ENCODE measurements around the gene IL1RAPL1.

The IL1RAPL1 gene

GRCh38 chrX:29143356-29143755 is 556.1 kb downstream of the IL1RAPL1 start:
- no peak for DNase-seq

- DNase-seq: no peak
Observed at GRCh38 chrX:29143756-29144155, 556.5 kb downstream of the IL1RAPL1 start.

DNA sequence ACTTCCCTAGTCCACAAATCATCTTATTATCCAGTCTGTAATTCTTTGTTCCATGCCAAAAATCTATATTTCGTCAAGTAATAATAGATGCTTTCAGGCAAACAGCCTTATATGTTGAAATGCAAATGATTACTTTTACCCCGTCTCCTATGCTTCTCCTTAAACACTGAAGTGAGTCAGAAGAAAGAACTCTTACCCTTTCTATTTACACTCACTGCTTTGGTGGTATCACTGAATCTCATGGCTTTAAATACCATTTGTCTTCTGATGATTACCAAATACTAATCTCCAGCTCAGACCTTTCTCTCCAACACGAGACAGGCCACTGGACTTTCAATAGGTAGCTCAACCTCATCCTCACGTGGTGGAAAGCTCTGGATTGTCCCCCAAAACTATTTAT is 558.1 kb downstream of the IL1RAPL1 start:
- no peak for DNase-seq

GRCh38 chrX:29148511-29148910 is 561.3 kb downstream of the IL1RAPL1 start:
- no peak for DNase-seq

- no peak for DNase-seq
Observed at GRCh38 chrX:29155286-29155685, 568.0 kb downstream of the IL1RAPL1 start.

GRCh38 chrX:29172880-29173279 is 585.6 kb downstream of the IL1RAPL1 start:
- DNase-seq: no peak

- DNase-seq: no peak
Observed at GRCh38 chrX:29187264-29187663, 600.0 kb downstream of the IL1RAPL1 start.

- no peak for DNase-seq
Observed at GRCh38 chrX:29196501-29196900, 609.3 kb downstream of the IL1RAPL1 start.

DNA sequence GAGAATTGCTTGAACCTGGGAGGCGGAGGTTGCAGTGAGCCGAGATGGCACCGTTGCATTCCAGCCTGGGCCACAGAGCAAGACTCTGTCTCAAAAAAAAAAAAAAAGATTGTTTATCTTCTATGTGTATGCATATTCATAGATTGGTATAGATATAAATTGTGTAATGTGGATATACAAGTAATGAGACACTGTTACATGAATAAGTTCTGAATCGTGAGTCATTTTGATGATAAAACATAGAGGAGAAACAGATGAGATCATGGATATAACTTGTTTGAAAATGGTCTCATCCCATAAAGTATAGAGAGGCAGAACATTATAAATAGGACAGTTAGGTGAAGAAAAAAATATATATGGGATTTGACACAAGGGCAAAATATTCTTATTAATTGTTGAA is 628.0 kb downstream of the IL1RAPL1 start:
- no peak for DNase-seq

DNA sequence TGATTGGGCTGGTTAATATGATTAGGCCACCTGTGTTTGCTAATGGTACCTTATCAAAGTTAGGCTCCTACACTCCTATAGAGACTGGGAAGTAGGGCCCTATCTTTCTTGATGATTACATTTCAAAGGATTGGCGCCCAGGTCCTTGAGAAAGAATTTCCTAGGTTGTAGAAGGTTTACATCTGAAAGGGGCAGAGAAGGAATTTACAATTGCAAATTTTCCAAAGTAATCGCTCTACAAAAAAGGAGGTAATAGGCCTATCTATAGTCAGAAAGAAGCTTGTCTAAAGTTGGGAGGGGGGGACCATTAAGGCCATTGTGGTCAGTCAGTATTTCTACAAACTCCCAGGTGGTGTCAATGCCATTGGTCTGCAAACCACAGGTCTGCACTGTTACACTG is 638.4 kb downstream of the IL1RAPL1 start:
- no peak for DNase-seq

- DNase-seq: no peak
Observed at GRCh38 chrX:29229802-29230201, 642.6 kb downstream of the IL1RAPL1 start.

GRCh38 chrX:29231800-29232199 is 644.6 kb downstream of the IL1RAPL1 start:
- DNase-seq: no peak

GRCh38 chrX:29233592-29234183 is 646.4 kb downstream of the IL1RAPL1 start:
- no peak for DNase-seq

DNA sequence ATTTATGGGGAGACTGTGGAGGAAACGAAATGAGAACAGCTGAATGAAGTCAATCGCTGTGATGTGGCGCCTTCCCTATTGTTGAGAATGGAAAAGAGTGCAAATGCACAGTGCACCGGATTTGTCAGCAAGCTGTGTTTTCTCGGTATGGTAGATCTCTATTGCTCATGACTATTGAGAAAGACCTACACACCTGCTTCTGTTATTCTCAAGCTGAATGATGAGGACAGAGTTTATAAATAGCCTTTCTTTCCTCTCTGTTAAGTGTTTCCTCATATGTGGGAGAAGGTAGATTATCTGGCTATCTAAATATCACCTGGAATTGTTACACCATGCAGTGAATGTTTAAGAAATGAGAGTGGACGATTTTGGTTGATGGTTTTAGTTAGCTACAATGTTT is 650.7 kb downstream of the IL1RAPL1 start:
- no peak for DNase-seq

DNA sequence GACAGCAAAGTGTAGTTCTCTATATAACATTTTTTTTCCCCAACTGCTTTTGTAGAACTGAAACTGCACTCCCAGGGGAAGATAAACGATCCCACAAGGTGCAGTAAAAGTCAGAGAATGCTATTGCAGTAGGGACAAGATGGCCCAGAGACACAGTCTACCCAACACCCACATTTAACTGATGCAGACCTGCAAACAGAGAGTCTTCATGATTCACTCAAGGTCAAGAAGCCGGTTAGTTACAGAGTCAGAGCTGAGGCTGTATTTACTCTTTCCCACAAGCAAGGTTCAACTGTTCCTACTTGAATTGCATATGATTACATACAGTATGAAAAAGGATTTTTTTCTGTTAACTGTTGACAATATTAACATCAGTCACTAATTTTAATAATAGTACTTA is 654.6 kb downstream of the IL1RAPL1 start:
- no peak for DNase-seq

- no peak for DNase-seq
Observed at GRCh38 chrX:29242856-29243255, 655.6 kb downstream of the IL1RAPL1 start.

DNA sequence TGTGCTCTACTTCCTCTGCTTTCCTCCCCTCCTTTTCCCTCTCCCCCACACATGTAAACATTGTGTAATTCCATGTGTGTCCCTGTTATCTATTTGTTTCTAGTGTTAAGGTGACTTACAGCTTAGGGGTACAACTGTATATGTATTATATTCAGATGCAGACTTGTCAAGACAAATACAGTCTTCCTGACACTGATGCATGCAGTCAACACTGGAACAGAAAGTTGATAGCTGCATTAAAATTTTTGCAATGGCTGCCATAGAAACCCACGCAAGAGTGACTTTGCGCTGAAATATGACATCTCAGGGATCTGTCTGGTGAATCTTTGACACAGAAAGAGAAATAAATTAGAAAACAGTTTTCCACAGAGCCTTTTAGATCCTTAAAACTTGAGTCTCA is 656.7 kb downstream of the IL1RAPL1 start:
- no peak for DNase-seq

DNA sequence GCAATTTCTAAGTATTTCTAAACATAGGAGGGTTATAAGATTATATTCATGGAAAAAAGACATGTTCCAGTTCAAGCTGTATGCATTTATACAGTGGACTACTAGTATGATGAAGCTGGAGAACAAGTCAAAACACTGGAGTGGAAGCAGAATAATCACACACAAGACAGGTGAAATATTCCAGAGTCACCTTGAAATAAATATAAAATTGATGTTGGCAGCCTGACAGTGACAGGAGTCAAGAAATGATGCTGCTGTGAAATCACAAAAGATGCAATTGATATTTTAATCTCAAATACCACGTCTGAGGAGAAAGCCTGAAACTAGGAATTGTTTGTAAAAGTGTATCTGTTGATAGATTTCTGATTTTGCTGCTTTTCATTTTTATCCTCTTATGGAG is 667.3 kb downstream of the IL1RAPL1 start:
- DNase-seq: no peak

- no peak for DNase-seq
Observed at GRCh38 chrX:29257521-29257920, 670.3 kb downstream of the IL1RAPL1 start.

DNA sequence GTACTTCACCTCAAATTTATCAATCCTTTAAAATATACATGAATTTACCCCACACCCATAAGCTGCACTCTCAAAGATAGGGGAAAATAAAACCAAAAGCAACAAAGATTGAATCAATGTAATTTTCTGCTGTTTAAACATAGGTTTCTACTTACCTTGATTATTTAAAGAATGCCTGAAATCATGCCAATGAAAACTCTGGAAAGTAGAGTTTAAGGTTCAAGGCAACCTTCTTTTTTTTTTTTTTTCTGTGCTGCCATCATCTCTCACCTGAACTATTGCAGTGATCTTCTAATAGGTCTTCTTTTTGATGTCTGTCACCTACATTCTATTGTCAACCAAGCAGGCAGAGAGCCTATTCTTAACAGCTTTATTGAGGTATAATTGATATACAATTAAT is 682.1 kb downstream of the IL1RAPL1 start:
- no peak for DNase-seq

DNA sequence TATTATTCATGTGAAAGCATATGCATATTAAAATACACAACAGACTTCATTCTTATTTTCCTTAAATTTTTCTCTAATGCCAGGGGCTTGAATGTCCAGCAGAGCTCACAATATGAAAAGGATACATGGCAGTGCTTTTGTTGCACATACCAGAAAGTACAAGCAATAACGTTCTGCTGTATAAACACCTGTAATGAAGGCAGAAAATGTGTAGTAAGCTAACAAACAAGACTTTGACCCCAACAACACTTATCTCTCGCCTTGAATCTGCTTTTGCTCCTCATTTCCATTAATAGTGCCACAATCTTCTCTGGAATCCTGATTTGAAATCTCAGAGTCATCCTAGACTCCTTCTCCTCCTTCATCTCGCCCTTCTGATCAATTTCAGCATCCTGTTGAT is 687.3 kb downstream of the IL1RAPL1 start:
- DNase-seq: no peak

DNA sequence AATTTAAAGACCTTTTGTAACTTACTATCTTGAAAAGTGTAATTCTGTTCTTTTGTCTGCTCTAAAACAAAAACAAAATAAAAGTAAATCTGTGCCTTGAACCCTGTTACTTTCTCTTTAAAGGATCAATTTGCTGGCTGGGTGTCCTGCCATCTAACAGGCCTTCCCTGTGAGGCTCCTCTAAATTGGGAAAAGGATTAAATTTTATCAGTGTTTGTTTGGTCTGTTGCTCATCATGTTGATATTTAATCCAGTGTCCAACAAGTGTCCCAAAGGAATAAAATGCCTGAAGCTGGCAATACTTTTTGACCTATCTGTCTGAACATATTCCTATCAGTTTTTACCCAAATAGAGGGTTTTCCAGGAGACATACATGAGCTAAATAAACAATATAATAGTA is 688.7 kb downstream of the IL1RAPL1 start:
- no peak for DNase-seq

GRCh38 chrX:29281078-29281742 is 694.0 kb downstream of the IL1RAPL1 start:
- DNase-seq: no peak

GRCh38 chrX:29285664-29286063 is 698.4 kb downstream of the IL1RAPL1 start:
- DNase-seq: no peak

All from CD4-positive, alpha-beta T cell treated with Interleukin-10 for 1 hour (primary cell).